Caco-2 (cell line): ENCODE results near the gene RIMKLA. TPM values are rescaled to one million over a fixed set of nuclear protein-coding genes. Genes with fewer than 3 reads are reported as not detected.

Experiments
- BruUV-seq: library from RNA; stranded (reverse); fragments of 400-500 nt; replicated peaks from 2 replicates; lab custom pipeline; 2021; lab: Mats Ljungman, UMichigan
- CTCF ChIA-PET: fragments of 300-600 bp; sonication (Branson Sonifier 250); formaldehyde crosslinking; loops from one replicate; lab custom pipeline; 2022; ENCODE audit warnings: antibody characterized with exemption; lab: Charles Lee
- POLR2A ChIA-PET: fragments of 300-600 bp; sonication (Branson Sonifier 250); formaldehyde crosslinking; loops from one replicate; lab custom pipeline; 2022; ENCODE audit warnings: antibody characterized with exemption; lab: Charles Lee
- DNase-seq, 2 experiments: peaks; one replicate each; pipeline versions ENCODE4 v3.0.0 to v3.0.0-alpha.2; 2020 to 2022
- H3K27me3 ChIP-seq: replicated peaks from 2 replicates; pipeline ENCODE4 v1.6.0; 2011; ENCODE audit warnings: low read length; ENCODE audit not compliant: control insufficient read depth, insufficient read depth
- H3K36me3 ChIP-seq: 2 replicates; pipeline ENCODE4 v1.5.1; 2011; ENCODE audit warnings: low read length; ENCODE audit not compliant: control insufficient read depth, insufficient read depth
- H3K4me1 ChIP-seq: fragments of 250-450 bp; sonication (Bioruptor Pico); 2 replicates; pipeline ENCODE4 v1.5.1; 2020; ENCODE audit warnings: mild to moderate bottlenecking
- H3K4me3 ChIP-seq: 2 replicates; pipeline ENCODE4 v1.5.1; 2011; ENCODE audit warnings: low read depth, mild to moderate bottlenecking, control low read depth, low read length
- H3K9me3 ChIP-seq: fragments of 250-450 bp; sonication (Bioruptor Pico); 2 replicates; pipeline ENCODE4 v1.5.1; 2020; ENCODE audit warnings: mild to moderate bottlenecking, moderate library complexity
- H3K27ac Mint-ChIP-seq: one replicate; pipeline ENCODE4 v1.8.0; 2022; ENCODE audit warnings: mixed read lengths; ENCODE audit not compliant: unreplicated experiment
- H3K27me3 Mint-ChIP-seq: one replicate; pipeline ENCODE4 v1.8.0; 2022; ENCODE audit warnings: mixed read lengths; ENCODE audit not compliant: insufficient read depth, unreplicated experiment
- H3K36me3 Mint-ChIP-seq: one replicate; pipeline ENCODE4 v1.8.0; 2022; ENCODE audit warnings: mild to moderate bottlenecking, mixed read lengths; ENCODE audit not compliant: insufficient read depth, unreplicated experiment
- H3K4me1 Mint-ChIP-seq: one replicate; pipeline ENCODE4 v1.8.0; 2022; ENCODE audit warnings: low read depth, mixed read lengths; ENCODE audit not compliant: unreplicated experiment
- H3K4me3 Mint-ChIP-seq: one replicate; pipeline ENCODE4 v1.8.0; 2022; ENCODE audit warnings: mild to moderate bottlenecking, moderate library complexity, mixed read lengths; ENCODE audit not compliant: unreplicated experiment
- H3K9me3 Mint-ChIP-seq: one replicate; pipeline ENCODE4 v1.8.0; 2022; ENCODE audit warnings: mixed read lengths; ENCODE audit not compliant: unreplicated experiment
- intact Hi-C: fragments of 100-400 bp; cut with micrococcal nuclease; formaldehyde crosslinking; loops from one replicate; pipeline ENCODE4 v1.10.0; 2022; ENCODE audit not compliant: unreplicated experiment
- total RNA-seq: library from RNA; stranded (reverse); gene quantifications from 2 replicates; pipeline ENCODE4 v1.2.3, GENCODE V29; 2022
- TF ChIP-seq, protein P1 (sequence below), 2 experiments: fragments of 200-600 bp in 1 of 2; IDR thresholded peaks; 1 replicate in 1 of 2; 2 replicates in 1 of 2; pipeline versions ENCODE4 v1.5.1 to v1.8.0; 2011 to 2022; ENCODE audit warnings: antibody characterized with exemption in 1 of 2, control low read depth in 1 of 2, inconsistent platforms in 1 of 2, low read depth in 1 of 2, low read length in 1 of 2, mild to moderate bottlenecking in 1 of 2, moderate library complexity in 1 of 2; ENCODE audit not compliant: insufficient read depth in 1 of 2, severe bottlenecking in 1 of 2, unreplicated experiment in 1 of 2

Gene RIMKLA
- total RNA-seq, 1 experiment from 2014 or later = 12.4 TPM

GRCh38 chr1:42469727-42470126 lies 89.1 kb downstream of the RIMKLA start:
- H3K4me3 ChIP-seq = no peak overlapping the region
- H3K27me3 ChIP-seq = no peaks in the 10 kb centered on the region
- intact Hi-C loops = loop anchor here (10.0 kb wide), 1 partner anchor 295 kb away; no protein-coding TSS in a partner anchor
- DNase-seq = no peak
- H3K9me3 Mint-ChIP-seq = no peaks in the 10 kb centered on the region
- H3K4me3 Mint-ChIP-seq = no peak overlapping the region
- no peaks in the 10 kb centered on the region for H3K36me3 Mint-ChIP-seq
- no peaks in the 10 kb centered on the region for H3K36me3 ChIP-seq
- no peaks in the 10 kb centered on the region for H3K9me3 ChIP-seq
- H3K27ac Mint-ChIP-seq = no peak overlapping the region
- peaks cover 8% of the 10 kb centered on the region; the same call in 1 of the 2 replicates for H3K4me1 ChIP-seq
- peaks cover 10% of the 10 kb centered on the region for H3K27me3 Mint-ChIP-seq
- H3K4me1 Mint-ChIP-seq = no peaks in the 10 kb centered on the region
- ChIA-PET POLR2A (no interaction called here), CTCF (no interaction called here)
- BruUV-seq = no TSS peak
- TF ChIP-seq, protein P1, sequence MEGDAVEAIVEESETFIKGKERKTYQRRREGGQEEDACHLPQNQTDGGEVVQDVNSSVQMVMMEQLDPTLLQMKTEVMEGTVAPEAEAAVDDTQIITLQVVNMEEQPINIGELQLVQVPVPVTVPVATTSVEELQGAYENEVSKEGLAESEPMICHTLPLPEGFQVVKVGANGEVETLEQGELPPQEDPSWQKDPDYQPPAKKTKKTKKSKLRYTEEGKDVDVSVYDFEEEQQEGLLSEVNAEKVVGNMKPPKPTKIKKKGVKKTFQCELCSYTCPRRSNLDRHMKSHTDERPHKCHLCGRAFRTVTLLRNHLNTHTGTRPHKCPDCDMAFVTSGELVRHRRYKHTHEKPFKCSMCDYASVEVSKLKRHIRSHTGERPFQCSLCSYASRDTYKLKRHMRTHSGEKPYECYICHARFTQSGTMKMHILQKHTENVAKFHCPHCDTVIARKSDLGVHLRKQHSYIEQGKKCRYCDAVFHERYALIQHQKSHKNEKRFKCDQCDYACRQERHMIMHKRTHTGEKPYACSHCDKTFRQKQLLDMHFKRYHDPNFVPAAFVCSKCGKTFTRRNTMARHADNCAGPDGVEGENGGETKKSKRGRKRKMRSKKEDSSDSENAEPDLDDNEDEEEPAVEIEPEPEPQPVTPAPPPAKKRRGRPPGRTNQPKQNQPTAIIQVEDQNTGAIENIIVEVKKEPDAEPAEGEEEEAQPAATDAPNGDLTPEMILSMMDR (IDR thresholded peaks at IDR 0.05; ENCODE audit: insufficient read depth in 1 of 2, low read depth in 1 of 2, low read length in 1 of 2, severe bottlenecking in 1 of 2, unreplicated experiment in 1 of 2) = no peak

Other genes with a start within 250 kb of the RIMKLA start
- 0.75 TPM in 1 of 2 replicates, not detected in the other for gene GUCA2B, start 227.4 kb upstream of the RIMKLA start, total RNA-seq
- 24.1 and 28.8 TPM in 2 replicates for gene GUCA2A, start 216.0 kb upstream of the RIMKLA start, total RNA-seq
- gene FOXJ3, start 45.6 kb upstream of the RIMKLA start, total RNA-seq = 60.2 and 66.7 TPM in 2 replicates
- 0.30 and 0.36 TPM in 2 replicates for gene ZMYND12, start 75.2 kb downstream of the RIMKLA start, total RNA-seq
- gene PPCS, start 75.8 kb downstream of the RIMKLA start, total RNA-seq = 41.0 and 42.9 TPM in 2 replicates
- gene CCDC30, start 82.5 kb downstream of the RIMKLA start, total RNA-seq = 1.3 and 1.4 TPM in 2 replicates